Cardiac septum (tissue), 1 donor: ENCODE data around the gene MISP. TPM values are rescaled to one million over a fixed set of nuclear protein-coding genes. Genes with fewer than 3 reads are reported as not detected.
"Not testable (repeated sequence)": the region's sequence is repeated elsewhere in the genome, so short reads cannot be mapped to it uniquely, and the experiment has no call there.

ENCODE experiments used
- DNase-seq: peaks from one replicate; pipeline ENCODE4 v3.0.0-alpha.2; 2020; ENCODE audit warnings: low spot score
- intact Hi-C: fragments of 100-400 bp; cut with DNase I; formaldehyde crosslinking; loops from one replicate; pipeline ENCODE4 v1.14.0; 2022
- long read RNA-seq: library from polyadenylated mRNA; unstranded; transcript quantifications from one replicate; pipeline ENCODE4 v2.0.0, GENCODE V29; 2021
- total RNA-seq: library from RNA; stranded (reverse); fragmentation: NEBNext Ultra II Directional; extraction: Animal tissue kit (Norgen Biotek cat#: 25700); gene quantifications from one replicate; pipeline ENCODE4 v1.2.1, GENCODE V29; 2021
- donor health status: DM: no; HTN: no; CAD: no.

MISP gene
- not detected for total RNA-seq
- long read RNA-seq, result 0 reads

- no peak for DNase-seq
- intact Hi-C loops, result no loop called here
Measured at GRCh38 chr19:750640-751423, at the start of gene MISP. MISP (plus strand) TSS chr19:751112; CDS start chr19:756947, 5,835 bp downstream.

GRCh38 chr19:702847-703246 is 48.1 kb upstream of the MISP start:
- DNase-seq, intact Hi-C loops: not testable (repeated sequence)

- intact Hi-C loops, result no loop called here
- DNase-seq, result no peak
Measured at GRCh38 chr19:703329-703650, 47.6 kb upstream of the MISP start.

- intact Hi-C loops, result no loop called here
- peak; percentile 94 for DNase-seq
Measured at GRCh38 chr19:703651-704446, 47.1 kb upstream of the MISP start.

GRCh38 chr19:704447-704741 is 46.5 kb upstream of the MISP start:
- intact Hi-C loops, result no loop called here
- no peak for DNase-seq

GRCh38 chr19:708154-709143 is 42.5 kb upstream of the MISP start, which contains the start of gene PALM:
PALM (plus strand) TSS chr19:708935; CDS start chr19:709147, 212 bp downstream.
- DNase-seq, result no peak
- intact Hi-C loops, result no loop called here

- intact Hi-C loops, result no loop called here
- no peak for DNase-seq
Measured at GRCh38 chr19:709196-709964, 41.5 kb upstream of the MISP start.

- intact Hi-C loops, result no loop called here
- no peak for DNase-seq
Measured at GRCh38 chr19:709965-710571, 40.8 kb upstream of the MISP start.

- intact Hi-C loops, result no loop called here
- DNase-seq, result no peak
Measured at GRCh38 chr19:710767-711166, 40.1 kb upstream of the MISP start.

- no peak for DNase-seq
- intact Hi-C loops, result no loop called here
Measured at GRCh38 chr19:711254-711653, 39.7 kb upstream of the MISP start.

GRCh38 chr19:715347-715746 is 35.6 kb upstream of the MISP start:
- no peak for DNase-seq
- intact Hi-C loops, result no loop called here

GRCh38 chr19:718251-718951 is 32.5 kb upstream of the MISP start:
- DNase-seq, result no peak
- intact Hi-C loops, result no loop called here

GRCh38 chr19:718991-719512 is 31.9 kb upstream of the MISP start:
- intact Hi-C loops, result no loop called here
- DNase-seq, result no peak

GRCh38 chr19:719636-720344 is 31.1 kb upstream of the MISP start:
- DNase-seq, result no peak
- intact Hi-C loops, result no loop called here

GRCh38 chr19:720345-721160 is 30.4 kb upstream of the MISP start:
- DNase-seq, result no peak
- intact Hi-C loops, result no loop called here

GRCh38 chr19:722553-723101 is 28.3 kb upstream of the MISP start:
- intact Hi-C loops, result no loop called here
- no peak for DNase-seq
